PC-9 (cell line): Measurements from ENCODE around the gene SPATS2. TPM values are rescaled to one million over a fixed set of nuclear protein-coding genes. Genes with fewer than 3 reads are reported as not detected.

Experiments
- BruUV-seq: library from RNA; stranded (reverse); fragments of 400-500 nt; replicated peaks from 2 replicates; lab custom pipeline; 2021; lab: Mats Ljungman, UMichigan
- CTCF ChIA-PET: fragments of 300-600 bp; sonication (Branson Sonifier 250); formaldehyde crosslinking; loops from one replicate; lab custom pipeline; 2022; ENCODE audit warnings: antibody characterized with exemption; lab: Charles Lee
- POLR2A ChIA-PET: fragments of 300-600 bp; sonication (Branson Sonifier 250); formaldehyde crosslinking; loops from one replicate; lab custom pipeline; 2022; ENCODE audit warnings: antibody characterized with exemption; ENCODE audit not compliant: unreplicated experiment; lab: Charles Lee
- DNase-seq, 2 experiments: peaks; one replicate each; pipeline versions ENCODE4 v3.0.0 to v3.0.0-alpha.2; 2015 to 2022; ENCODE audit warnings: mixed read lengths in 1 of 2
- H2AFZ ChIP-seq: fragments of 200-600 bp; sonication (generic); 2 replicates; pipeline ENCODE4 v1.8.1; 2017; ENCODE audit warnings: antibody characterized with exemption
- H3F3A ChIP-seq: fragments of 200-600 bp; sonication (generic); 2 replicates; pipeline ENCODE4 v1.8.1; 2017; ENCODE audit warnings: antibody characterized with exemption, mild to moderate bottlenecking, low read depth; ENCODE audit not compliant: insufficient read depth
- H3K27ac ChIP-seq: fragments of 200-600 bp; sonication (generic); 2 replicates; pipeline ENCODE4 v1.6.1; 2016; ENCODE audit warnings: mixed run types
- H3K27me3 ChIP-seq: fragments of 200-600 bp; sonication (generic); 2 replicates; pipeline ENCODE4 v1.6.1; 2016; ENCODE audit warnings: low read depth, mixed run types; ENCODE audit not compliant: insufficient read depth
- H3K36me3 ChIP-seq: fragments of 200-600 bp; sonication (generic); 2 replicates; pipeline ENCODE4 v1.6.1; 2016; ENCODE audit warnings: low read depth, mixed run types
- H3K4me1 ChIP-seq: fragments of 200-600 bp; sonication (generic); replicated peaks from 2 replicates; pipeline ENCODE4 v1.6.1; 2016; ENCODE audit warnings: mixed run types; ENCODE audit not compliant: insufficient read depth
- H3K4me2 ChIP-seq: fragments of 200-600 bp; sonication (generic); 2 replicates; pipeline ENCODE4 v1.6.1; 2017; ENCODE audit warnings: mixed run types
- H3K4me3 ChIP-seq: fragments of 200-600 bp; sonication (generic); 2 replicates; pipeline ENCODE4 v1.6.1; 2016; ENCODE audit warnings: mixed run types
- H3K79me2 ChIP-seq: fragments of 200-600 bp; sonication (generic); 2 replicates; pipeline ENCODE4 v1.6.1; 2017; ENCODE audit warnings: low read depth, mixed run types
- H3K9me2 ChIP-seq: fragments of 200-600 bp; sonication (generic); 2 replicates; pipeline ENCODE4 v1.8.1; 2017; ENCODE audit warnings: mild to moderate bottlenecking; ENCODE audit not compliant: insufficient read depth
- H3K9me3 ChIP-seq: fragments of 200-600 bp; sonication (generic); 2 replicates; pipeline ENCODE4 v1.8.1; 2016; ENCODE audit warnings: low read depth; ENCODE audit not compliant: insufficient read depth
- H4K20me1 ChIP-seq: fragments of 200-600 bp; sonication (generic); 2 replicates; pipeline ENCODE4 v1.8.1; 2017; ENCODE audit not compliant: insufficient read depth
- CTCF ChIP-seq: fragments of 200-600 bp; sonication (generic); conservative IDR thresholded peaks from 2 replicates; pipeline ENCODE4 v1.6.1; 2017; ENCODE audit warnings: mixed run types, antibody characterized with exemption, mild to moderate bottlenecking, moderate library complexity
- EZH2 ChIP-seq: fragments of 200-600 bp; sonication (generic); IDR thresholded peaks from 2 replicates; pipeline ENCODE4 v1.8.0; 2017; ENCODE audit warnings: antibody characterized with exemption, low read depth
- intact Hi-C: fragments of 100-400 bp; cut with micrococcal nuclease; formaldehyde crosslinking; loops from one replicate; pipeline ENCODE4 v1.10.0; 2022; ENCODE audit not compliant: unreplicated experiment
- total RNA-seq: library from RNA; stranded (reverse); gene quantifications from 2 replicates; pipeline ENCODE4 v1.2.3, GENCODE V29; 2021

SPATS2 gene
- total RNA-seq, 1 experiment from 2014 or later, result 65.1 TPM

- POLR2A ChIA-PET, result no interaction called here
- Histone ChIP-seq H4K20me1 (no peaks in the 10 kb centered on the region), H3K4me3 (no peak overlapping the region), H2AFZ (no peak overlapping the region), H3K27ac (no peak overlapping the region), H3K9me2 (no peaks in the 10 kb centered on the region), H3K36me3 (no peaks in the 10 kb centered on the region), H3F3A (peaks cover 20% of the 10 kb centered on the region; the same call in 1 of the 2 replicates), H3K4me2 (no peak overlapping the region), H3K9me3 (no peaks in the 10 kb centered on the region), H3K4me1 (no peaks in the 10 kb centered on the region), H3K79me2 (no peaks in the 10 kb centered on the region), H3K27me3 (no peaks in the 10 kb centered on the region; the same call in 1 of the 2 replicates)
- BruUV-seq, result no TSS peak
- intact Hi-C loops, result no loop called here
- DNase-seq, result no peak
- CTCF ChIA-PET, result interaction anchor here (1.5 kb wide), 1 partner anchor 12 kb away, joined by 6 read pairs; no protein-coding TSS in a partner anchor
- no peak for TF ChIP-seq EZH2
- no peak for TF ChIP-seq CTCF
Measured at GRCh38 chr12:49335955-49336644, 31.2 kb upstream of the SPATS2 start.

- no TSS peak for BruUV-seq
Measured at GRCh38 chr12:49336645-49337584, 30.3 kb upstream of the SPATS2 start, which contains the start of gene C1QL4. Gene C1QL4 (minus strand): TSS chr12:49337188. CDS start chr12:49336477, 711 bp downstream.

More at GRCh38 chr12:49336645-49337584, 30.3 kb upstream of the SPATS2 start, which contains the start of gene C1QL4:
- POLR2A ChIA-PET, result no interaction called here
- TF ChIP-seq EZH2, result no peak
- peak; percentile 82 for TF ChIP-seq CTCF
- no peaks in the 10 kb centered on the region for H3K9me2 ChIP-seq
- no peaks in the 10 kb centered on the region for H3K9me3 ChIP-seq
- H3F3A ChIP-seq, result peaks cover 13% of the 10 kb centered on the region; the same call in 1 of the 2 replicates
- no peak within 1 kb of the TSS for H3K4me3 ChIP-seq
- no peaks in the 10 kb centered on the region for H3K79me2 ChIP-seq
- no peaks in the 10 kb centered on the region for H3K4me1 ChIP-seq
- H4K20me1 ChIP-seq, result no peaks in the 10 kb centered on the region
- H3K4me2 ChIP-seq, result peak within 1 kb of the TSS; percentile 42; the same call in 1 of the 2 replicates
- DNase-seq, result peak in 1 of 2 experiments; percentile 84
- H3K27ac ChIP-seq, result no peak within 1 kb of the TSS
- CTCF ChIA-PET, result interaction anchor here (1.5 kb wide), 1 partner anchor 11 kb away, joined by 6 read pairs; no protein-coding TSS in a partner anchor
- no peak within 1 kb of the TSS for H2AFZ ChIP-seq
- peaks cover 1% of the 10 kb centered on the region; the same call in 1 of the 2 replicates for H3K27me3 ChIP-seq
- H3K36me3 ChIP-seq, result no peaks in the 10 kb centered on the region
- intact Hi-C loops, result no loop called here
